Mammary epithelial cell (primary cell): ENCODE measurements around the gene RASGRP2.
A peak's percentile ranks its signal among the peaks of the same experiment; 100 is the strongest.

Experiments
- EZH2 ChIP-seq: IDR thresholded peaks from 2 replicates; pipeline ENCODE4 v1.6.1; 2012; ENCODE audit warnings: low read length, inconsistent platforms, borderline replicate concordance
- TF ChIP-seq, protein P1 (sequence below), 2 donors: IDR thresholded peaks in 1 of 2; conservative IDR thresholded peaks in 1 of 2; 2 replicates each; pipeline ENCODE4 v1.5.1; 2011 to 2012; ENCODE audit warnings: inconsistent platforms in 2 of 2, low read length in 2 of 2, mild to moderate bottlenecking in 2 of 2, control low read depth in 1 of 2, low read depth in 1 of 2; ENCODE audit not compliant: insufficient read depth in 1 of 2; ENCODE audit errors: extremely low read depth in 1 of 2

DNA sequence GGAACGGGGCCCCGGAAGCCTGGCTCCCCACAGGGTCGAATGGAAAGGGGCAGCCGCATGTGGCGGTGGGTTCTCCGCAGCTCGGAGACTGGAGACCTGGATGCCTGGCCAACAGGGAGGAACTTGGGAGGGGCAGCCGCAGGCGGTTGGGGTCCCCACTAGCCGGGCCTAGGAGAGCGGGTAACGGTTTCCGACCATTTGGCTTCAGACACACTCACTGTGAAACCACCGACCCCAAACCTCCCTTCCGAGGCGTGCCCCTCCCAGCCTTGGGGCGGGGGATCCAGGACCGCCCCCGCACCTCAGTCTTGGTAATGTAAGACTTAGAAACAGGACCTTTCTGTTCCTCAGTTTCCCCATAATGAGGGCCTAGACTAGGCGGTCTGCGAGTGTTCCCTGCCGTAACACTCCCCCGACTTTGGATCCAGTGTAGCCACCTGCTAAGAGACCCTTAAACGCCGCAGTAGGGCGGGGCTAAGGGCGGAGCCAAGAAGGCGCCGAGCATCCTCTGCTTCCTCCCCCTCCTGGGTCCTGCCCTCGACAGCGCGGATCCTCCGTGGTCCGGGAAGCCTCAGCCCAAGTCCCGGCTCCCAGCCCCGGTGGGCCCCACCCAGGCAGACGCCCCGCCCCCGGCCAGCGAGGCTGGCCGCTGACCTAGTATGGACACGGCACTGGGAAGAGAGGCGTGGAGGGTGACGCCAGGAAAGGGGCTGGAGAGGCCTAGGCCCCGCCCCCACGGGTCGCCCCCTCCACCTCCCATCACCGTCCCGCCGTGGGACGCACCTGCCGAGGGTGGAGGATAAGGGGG lies 1.8 kb upstream of the RASGRP2 start:
- TF ChIP-seq, protein P1, sequence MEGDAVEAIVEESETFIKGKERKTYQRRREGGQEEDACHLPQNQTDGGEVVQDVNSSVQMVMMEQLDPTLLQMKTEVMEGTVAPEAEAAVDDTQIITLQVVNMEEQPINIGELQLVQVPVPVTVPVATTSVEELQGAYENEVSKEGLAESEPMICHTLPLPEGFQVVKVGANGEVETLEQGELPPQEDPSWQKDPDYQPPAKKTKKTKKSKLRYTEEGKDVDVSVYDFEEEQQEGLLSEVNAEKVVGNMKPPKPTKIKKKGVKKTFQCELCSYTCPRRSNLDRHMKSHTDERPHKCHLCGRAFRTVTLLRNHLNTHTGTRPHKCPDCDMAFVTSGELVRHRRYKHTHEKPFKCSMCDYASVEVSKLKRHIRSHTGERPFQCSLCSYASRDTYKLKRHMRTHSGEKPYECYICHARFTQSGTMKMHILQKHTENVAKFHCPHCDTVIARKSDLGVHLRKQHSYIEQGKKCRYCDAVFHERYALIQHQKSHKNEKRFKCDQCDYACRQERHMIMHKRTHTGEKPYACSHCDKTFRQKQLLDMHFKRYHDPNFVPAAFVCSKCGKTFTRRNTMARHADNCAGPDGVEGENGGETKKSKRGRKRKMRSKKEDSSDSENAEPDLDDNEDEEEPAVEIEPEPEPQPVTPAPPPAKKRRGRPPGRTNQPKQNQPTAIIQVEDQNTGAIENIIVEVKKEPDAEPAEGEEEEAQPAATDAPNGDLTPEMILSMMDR (conservative IDR thresholded peaks at IDR 0.05 in 1 of 2, IDR thresholded peaks at IDR 0.05 in 1 of 2; ENCODE audit: extremely low read depth in 1 of 2, insufficient read depth in 1 of 2, low read depth in 1 of 2, low read length in 2 of 2): no peak
- TF ChIP-seq EZH2: peak; percentile 32
